H1 (cell line): ENCODE measurements around the gene TOMM40L. TPM values are rescaled to one million over a fixed set of nuclear protein-coding genes. Genes with fewer than 3 reads are reported as not detected.

Experiments used
- CHD7 ChIP-seq: fragments of 300-600 bp; sonication (generic); IDR thresholded peaks from 2 replicates; pipeline ENCODE4 v1.7.1; 2012; ENCODE audit warnings: low read length, moderate library complexity, mild to moderate bottlenecking, inconsistent platforms; ENCODE audit not compliant: insufficient replicate concordance
- CREB1 ChIP-seq: IDR thresholded peaks from 2 replicates; pipeline ENCODE4 v1.6.1; 2012; ENCODE audit warnings: inconsistent platforms
- HDAC6 ChIP-seq: IDR thresholded peaks from one replicate; pipeline ENCODE4 v1.7.1; 2012; ENCODE audit warnings: low read depth, mild to moderate bottlenecking, inconsistent platforms, low read length, moderate library complexity
- KDM1A ChIP-seq: fragments of 200-600, 300-600 bp; sonication (generic); IDR thresholded peaks from 2 replicates; pipeline ENCODE4 v1.7.1; 2016; ENCODE audit warnings: mild to moderate bottlenecking, low read length, borderline replicate concordance
- RBBP5 ChIP-seq: IDR thresholded peaks from 2 replicates; pipeline ENCODE4 v1.7.1; 2012; ENCODE audit warnings: low read depth, mild to moderate bottlenecking, inconsistent platforms, low read length, moderate library complexity, borderline replicate concordance
- TAF7 ChIP-seq: optimal IDR thresholded peaks from 2 replicates; pipeline ENCODE3; 2011; ENCODE audit warnings: low read depth, mild to moderate bottlenecking, inconsistent platforms, low read length, moderate library complexity, borderline replicate concordance
- polyA plus RNA-seq, 7 experiments: library from polyadenylated mRNA; depleted of rRNA in 3 of 7; stranded (reverse) in 5 of 7; unstranded in 2 of 7; fragments of >200 nt in 5 of 7; fragments of 200-250 nt in 2 of 7; gene quantifications; 1 replicate in 5 of 7; 2 replicates in 1 of 7; 4 replicates in 1 of 7; pipeline versions ENCODE4 v1.2.1 to v1.2.3, GENCODE V29; 2011 to 2013; ENCODE audit warnings: missing spikeins in 2 of 7, mixed read lengths in 2 of 7
- total RNA-seq: library from RNA; stranded (reverse); fragmentation: NEBNext Ultra II Directional; extraction: Animal tissue kit (Norgen Biotek cat#: 25700); gene quantifications from 2 replicates; pipeline ENCODE4 v1.2.1, GENCODE V29; 2021

TOMM40L gene
- total and polyA plus RNA-seq, 2 of the 8 experiments (the other 6 are each of a cell fraction or from before 2014, with no cell fraction given): 11.4 to 15.0 TPM

GRCh38 chr1:161235957-161236775 is 10.3 kb downstream of the TOMM40L start (continued):
- TF ChIP-seq CHD7 (no peak), KDM1A (no peak), CREB1 (no peak), RBBP5 (no peak), HDAC6 (no peak), TAF7 (no peak)
- TF ChIP-seq, all 59 proteins: peak for 0
